IMR-90 (cell line): Measurements from ENCODE around the gene RHBDF2. TPM values are rescaled to one million over a fixed set of nuclear protein-coding genes. Genes with fewer than 3 reads are reported as not detected.

ENCODE experiments used
- ATAC-seq: fragments of 200-7000 bp; cut with Tn5 transposase; 2 replicates; pipeline ENCODE4 v1.9.1; 2020; ENCODE audit warnings: low read depth, mild to moderate bottlenecking, moderate library complexity
- BruUV-seq: library from RNA; stranded (reverse); fragments of 400-500 nt; replicated peaks from 2 replicates; lab custom pipeline; 2021; lab: Mats Ljungman, UMichigan
- CTCF ChIA-PET: fragments of 300-600 bp; formaldehyde crosslinking; extraction: SDS; loops from one replicate; lab custom pipeline; 2021; ENCODE audit warnings: antibody characterized with exemption; lab: Yijun Ruan, JAX
- POLR2A ChIA-PET: fragments of 300-600 bp; sonication (Branson Sonifier 250); formaldehyde crosslinking; loops from one replicate; lab custom pipeline; 2022; ENCODE audit warnings: antibody characterized with exemption; ENCODE audit not compliant: unreplicated experiment; lab: Charles Lee
- DNase-seq: peaks from one replicate; pipeline ENCODE4 v3.0.0; 2013
- H2AFZ ChIP-seq: replicated peaks from 2 replicates; pipeline ENCODE3; 2013; ENCODE audit warnings: low read length, mild to moderate bottlenecking; ENCODE audit not compliant: poor library complexity
- H2AK5ac ChIP-seq: 2 replicates; pipeline ENCODE4 v1.6.1; 2013; ENCODE audit warnings: low read depth, low read length, inconsistent platforms
- H2AK9ac ChIP-seq: replicated peaks from 2 replicates; pipeline ENCODE3; 2013; ENCODE audit warnings: mild to moderate bottlenecking, low read depth, low read length, moderate library complexity; ENCODE audit not compliant: poor library complexity
- H2BK120ac ChIP-seq: 2 replicates; pipeline ENCODE4 v1.6.1; 2013; ENCODE audit warnings: low read depth, low read length, inconsistent platforms
- H2BK15ac ChIP-seq: 3 replicates; pipeline ENCODE4 v1.6.1; 2013; ENCODE audit warnings: low read depth, low read length, inconsistent platforms
- H2BK20ac ChIP-seq: 2 replicates; pipeline ENCODE4 v1.6.1; 2013; ENCODE audit warnings: low read depth, mild to moderate bottlenecking, inconsistent platforms, low read length, moderate library complexity
- H2BK5ac ChIP-seq: 2 replicates; pipeline ENCODE4 v1.6.1; 2013; ENCODE audit warnings: mild to moderate bottlenecking, low read depth, low read length, inconsistent platforms; ENCODE audit not compliant: poor library complexity, severe bottlenecking
- H3K14ac ChIP-seq: replicated peaks from 2 replicates; pipeline ENCODE4 v1.6.1; 2013; ENCODE audit warnings: low read depth, low read length, inconsistent platforms
- H3K18ac ChIP-seq: 2 replicates; pipeline ENCODE4 v1.6.1; 2013; ENCODE audit warnings: low read depth, low read length, control low read depth
- H3K23ac ChIP-seq: 2 replicates; pipeline ENCODE4 v1.6.1; 2013; ENCODE audit warnings: low read depth, low read length, inconsistent platforms
- H3K27ac ChIP-seq: 2 replicates; pipeline ENCODE4 v1.5.1; 2013; ENCODE audit warnings: mild to moderate bottlenecking, control low read depth, low read length; ENCODE audit not compliant: insufficient read depth
- H3K27me3 ChIP-seq: 2 replicates; pipeline ENCODE4 v1.6.1; 2013; ENCODE audit warnings: low read length; ENCODE audit not compliant: control insufficient read depth, insufficient read depth
- H3K36me3 ChIP-seq: 2 replicates; pipeline ENCODE4 v1.6.1; 2013; ENCODE audit warnings: low read length, mixed read lengths; ENCODE audit not compliant: control insufficient read depth, insufficient read depth
- H3K4ac ChIP-seq: 2 replicates; pipeline ENCODE4 v1.6.1; 2013; ENCODE audit warnings: low read depth, low read length, inconsistent platforms
- H3K4me1 ChIP-seq: 2 replicates; pipeline ENCODE4 v1.6.1; 2013; ENCODE audit warnings: low read length, mixed read lengths; ENCODE audit not compliant: control insufficient read depth, insufficient read depth
- H3K4me2 ChIP-seq: 2 replicates; pipeline ENCODE4 v1.6.1; 2013; ENCODE audit warnings: low read depth, mild to moderate bottlenecking, control low read depth, low read length, moderate library complexity
- H3K4me3 ChIP-seq: 2 replicates; pipeline ENCODE4 v1.5.1; 2013; ENCODE audit warnings: low read depth, mild to moderate bottlenecking, control low read depth, low read length, moderate library complexity; ENCODE audit not compliant: insufficient read depth
- H3K56ac ChIP-seq: 2 replicates; pipeline ENCODE4 v1.6.1; 2013; ENCODE audit warnings: low read length, inconsistent platforms; ENCODE audit not compliant: insufficient read depth; ENCODE audit errors: extremely low read depth
- H3K79me1 ChIP-seq, 2 experiments: 2 replicates each; pipeline ENCODE4 v1.6.1; 2013; ENCODE audit warnings: low read length in 2 of 2, inconsistent platforms in 1 of 2, low read depth in 1 of 2
- H3K9ac ChIP-seq: 2 replicates; pipeline ENCODE4 v1.6.1; 2013; ENCODE audit warnings: low read depth, low read length, control low read depth
- H3K9me1 ChIP-seq: 2 replicates; pipeline ENCODE4 v1.6.1; 2013; ENCODE audit warnings: low read length, inconsistent platforms; ENCODE audit not compliant: insufficient read depth
- H3K9me3 ChIP-seq: 2 replicates; pipeline ENCODE4 v1.6.1; 2013; ENCODE audit warnings: low read length; ENCODE audit not compliant: control insufficient read depth, insufficient read depth
- H4K20me1 ChIP-seq: 2 replicates; pipeline ENCODE4 v1.6.1; 2013; ENCODE audit warnings: low read length, inconsistent platforms; ENCODE audit not compliant: insufficient read depth
- H4K5ac ChIP-seq: 2 replicates; pipeline ENCODE4 v1.6.1; 2013; ENCODE audit warnings: mild to moderate bottlenecking, low read depth, low read length, control low read depth
- H4K8ac ChIP-seq, 2 experiments: 2 replicates each; pipeline ENCODE4 v1.6.1; 2013; ENCODE audit warnings: low read depth in 2 of 2, low read length in 2 of 2, control low read depth in 1 of 2, inconsistent platforms in 1 of 2
- H4K91ac ChIP-seq: 2 replicates; pipeline ENCODE4 v1.6.1; 2013; ENCODE audit warnings: low read depth, low read length, inconsistent platforms; ENCODE audit not compliant: insufficient read depth
- BHLHE40 ChIP-seq: fragments of 150-350 bp; IDR thresholded peaks from 2 replicates; pipeline ENCODE4 v1.6.1; 2016; ENCODE audit warnings: mild to moderate bottlenecking, low read depth, low read length
- CEBPB ChIP-seq: IDR thresholded peaks from 2 replicates; pipeline ENCODE4 v1.6.1; 2012; ENCODE audit warnings: low read depth, low read length, improper control_type of control experiment
- CHD1 ChIP-seq: IDR thresholded peaks from 2 replicates; pipeline ENCODE4 v1.6.1; 2012; ENCODE audit warnings: low read depth, low read length, improper control_type of control experiment
- FOS ChIP-seq: fragments of 150-350 bp; IDR thresholded peaks from 2 replicates; pipeline ENCODE4 v1.6.1; 2016; ENCODE audit warnings: low read depth, low read length
- MAZ ChIP-seq: IDR thresholded peaks from 2 replicates; pipeline ENCODE4 v1.6.1; 2012; ENCODE audit warnings: low read depth, mild to moderate bottlenecking, low read length, improper control_type of control experiment, moderate library complexity, borderline replicate concordance
- POLR2A ChIP-seq: IDR thresholded peaks from 2 replicates; pipeline ENCODE4 v1.6.1; 2012; ENCODE audit warnings: mild to moderate bottlenecking, low read depth, low read length
- RCOR1 ChIP-seq: IDR thresholded peaks from 2 replicates; pipeline ENCODE4 v1.6.1; 2012; ENCODE audit warnings: mild to moderate bottlenecking, low read length, improper control_type of control experiment; ENCODE audit not compliant: insufficient replicate concordance
- RFX5 ChIP-seq: IDR thresholded peaks from 2 replicates; pipeline ENCODE4 v1.8.0; 2012; ENCODE audit warnings: low read depth, mild to moderate bottlenecking, low read length, moderate library complexity
- SMC3 ChIP-seq: fragments of 150-350 bp; IDR thresholded peaks from 2 replicates; pipeline ENCODE4 v1.6.1; 2016; ENCODE audit warnings: low read depth, mild to moderate bottlenecking, antibody characterized with exemption, low read length, moderate library complexity
- USF2 ChIP-seq: fragments of 150-350 bp; IDR thresholded peaks from 2 replicates; pipeline ENCODE4 v1.6.1; 2017; ENCODE audit warnings: mild to moderate bottlenecking, antibody characterized with exemption, low read length, low read depth
- WGBS, 2 experiments: methylation state at CpG; one replicate each; pipeline versions ENCODE4 v1.1.5 to v1.1.7; 2013; ENCODE audit warnings: missing lambda C conversion rate in 2 of 2; ENCODE audit not compliant: insufficient read length in 1 of 2; ENCODE audit errors: extremely low coverage in 2 of 2; 5-methylcytosine and 5-hydroxymethylcytosine counted together
- dilution Hi-C: fragments of 300-500 bp; cut with HindIII; formaldehyde crosslinking; loops from one replicate; pipeline ENCODE4 v1.14.3; 2018; ENCODE audit warnings: low sequenced_read_pairs; ENCODE audit not compliant: unreplicated experiment
- in situ Hi-C: fragments of 300-500 bp; cut with MboI; formaldehyde crosslinking; loops from 3 replicates; pipeline ENCODE4 v1.14.3; 2019; ENCODE audit warnings: low sequenced_read_pairs, inconsistent platforms, mixed read lengths
- intact Hi-C: fragments of 100-400 bp; cut with micrococcal nuclease; formaldehyde crosslinking; loops from 2 replicates; pipeline ENCODE4 v1.10.0; 2022
- polyA plus RNA-seq, 3 experiments: library from polyadenylated mRNA; depleted of rRNA; stranded (reverse); fragments of >200 nt; gene quantifications; 2 replicates each; pipeline ENCODE4 v1.2.3, GENCODE V29; 2012; ENCODE audit warnings: low replicate concordance in 1 of 3
- total RNA-seq: library from RNA; depleted of rRNA; stranded (reverse); fragments of >200 nt; gene quantifications from 2 replicates; pipeline ENCODE4 v1.2.3, GENCODE V29; 2012

Gene RHBDF2
- total and polyA plus RNA-seq, 2 of the 4 experiments (the other 2 are of a cell fraction): 1.3 to 8.3 TPM

- CTCF ChIA-PET: no interaction called here
- H3K27ac ChIP-seq: peak overlapping the region; percentile 89; the same call in 1 of the 2 replicates
Measured at GRCh38 chr17:76531486-76532038, 30.3 kb upstream of the RHBDF2 start.

More at GRCh38 chr17:76531486-76532038, 30.3 kb upstream of the RHBDF2 start:
- peaks cover 40% of the 10 kb centered on the region for H3K4me1 ChIP-seq
- peak overlapping the region; percentile 49; the same call in 1 of the 3 replicates for H2BK15ac ChIP-seq
- no peak overlapping the region for H4K5ac ChIP-seq
- no peak overlapping the region for H3K4me3 ChIP-seq
- in situ Hi-C loops: no loop called here
- H3K4ac ChIP-seq: peak overlapping the region; percentile 99
- H2AFZ ChIP-seq: no peak overlapping the region
- WGBS, 2 experiments: 92% methylated on average over 7 of the region's 18 CpGs; no CpG with 5 or more reads in 1 of the 2 experiments
- H2BK5ac ChIP-seq: peak overlapping the region; percentile 10
- peaks cover 0 to 23% of the 10 kb centered on the region in 2 experiments; a peak in 1 of 4 replicates for H3K79me1 ChIP-seq
- no peak overlapping the region for H3K56ac ChIP-seq
- no peaks in the 10 kb centered on the region for H3K9me3 ChIP-seq
- no peak overlapping the region for H3K23ac ChIP-seq
- H2AK5ac ChIP-seq: peak overlapping the region; percentile 92
- no peak overlapping the region for H3K4me2 ChIP-seq
- POLR2A ChIA-PET: no interaction called here
- H3K9ac ChIP-seq: no peak overlapping the region
- H2BK20ac ChIP-seq: no peak overlapping the region
- 0 out of 2 replicates have a peak, but pooled peaks cover 2% of the 10 kb centered on the region for H4K20me1 ChIP-seq
- TF ChIP-seq MAZ: no peak
- TF ChIP-seq FOS: no peak
- TF ChIP-seq USF2: no peak
- TF ChIP-seq SMC3: no peak
- no peak for TF ChIP-seq BHLHE40
- no peak for TF ChIP-seq CHD1
- TF ChIP-seq RCOR1: no peak
- TF ChIP-seq POLR2A: no peak
- no peak for TF ChIP-seq CEBPB
- TF ChIP-seq RFX5: no peak
- peak overlapping the region; percentile 97; the same call in 1 of the 2 replicates for H2BK120ac ChIP-seq
- H3K27me3 ChIP-seq: no peaks in the 10 kb centered on the region
- ATAC-seq: no peak
- no peak for DNase-seq
- no peak overlapping the region; the same call in 1 of the 2 replicates for H4K91ac ChIP-seq
- dilution Hi-C loops: no loop called here
- H3K14ac ChIP-seq: no peak overlapping the region; the same call in 1 of the 2 replicates
- no TSS peak for BruUV-seq
- peaks cover 25% of the 10 kb centered on the region for H3K9me1 ChIP-seq
- no peak overlapping the region for H3K18ac ChIP-seq
- intact Hi-C loops: loop anchor here (10.0 kb wide), 1 partner anchor 533 kb away; no protein-coding TSS in a partner anchor
- peak overlapping the region; percentile 24 for H2AK9ac ChIP-seq
- H3K36me3 ChIP-seq: peaks cover 7% of the 10 kb centered on the region; the same call in 1 of the 2 replicates
- peak overlapping the region in 1 of 2 experiments; percentile 10; a peak in 1 of 4 replicates for H4K8ac ChIP-seq
